Breast epithelium (tissue), 3 donors: ENCODE data around the gene APOL4.

Experiments
- POLR2A ChIP-seq: fragments of 450-650 bp; IDR thresholded peaks from one replicate; pipeline ENCODE4 v1.6.1; 2016; ENCODE audit warnings: antibody characterized with exemption, mild to moderate bottlenecking, moderate library complexity
- POLR2AphosphoS5 ChIP-seq, 3 donors: sonication (generic); formaldehyde crosslinking; IDR thresholded peaks; one replicate each; pipeline ENCODE4 v1.6.1; 2017; ENCODE audit warnings: antibody characterized with exemption in 3 of 3

DNA sequence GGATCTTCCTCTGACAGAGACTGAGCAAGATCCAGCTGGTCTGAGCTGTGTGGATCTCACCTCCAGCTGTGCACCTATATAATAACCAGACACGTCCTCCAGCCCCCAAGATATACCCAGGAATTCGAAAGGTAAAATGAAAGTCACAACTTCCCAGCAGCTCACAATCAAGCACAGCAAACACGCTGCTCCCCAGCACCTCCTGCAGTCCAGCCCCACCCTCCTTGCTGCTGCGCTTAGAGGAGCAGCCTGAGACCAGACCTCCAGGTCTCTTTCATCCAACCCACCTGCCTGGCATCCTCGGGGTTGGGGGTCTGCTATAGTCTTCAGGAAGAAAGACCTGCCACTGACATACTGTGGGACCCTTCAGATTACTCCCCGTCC lies 3.0 kb upstream of the APOL4 start:
- TF ChIP-seq POLR2A (no peak), POLR2AphosphoS5 (IDR thresholded peaks at IDR 0.05) (no peak)
